Kidney (tissue), 14 donors: ENCODE results near the gene TOGARAM1. TPM values are rescaled to one million over a fixed set of nuclear protein-coding genes. Genes with fewer than 3 reads are reported as not detected.

ENCODE experiments used
- DNase-seq, 5 donors: peaks; one replicate each; pipeline ENCODE4 v3.0.0-alpha.2; 2013 to 2020
- FAIRE-seq: peaks from 2 replicates; lab custom pipeline; 2012; peaks lifted over from hg19 to GRCh38; lab: Jason Lieb, UNC
- H3K27ac ChIP-seq, 2 donors: one replicate each; pipeline ENCODE4 v1.7.0; 2013; ENCODE audit warnings: low read depth in 2 of 2, low read length in 2 of 2, inconsistent platforms in 1 of 2
- H3K27me3 ChIP-seq: one replicate; pipeline ENCODE4 v1.7.1; 2013; ENCODE audit warnings: low read length, inconsistent platforms; ENCODE audit not compliant: control insufficient read depth, insufficient read depth
- H3K36me3 ChIP-seq, 3 donors: one replicate each; pipeline versions ENCODE4 v1.7.0 to v1.7.1; 2013; ENCODE audit warnings: low read length in 3 of 3, control low read depth in 1 of 3, inconsistent platforms in 1 of 3; ENCODE audit not compliant: insufficient read depth in 3 of 3, control insufficient read depth in 2 of 3
- H3K4me1 ChIP-seq, 3 donors: one replicate each; pipeline versions ENCODE4 v1.7.0 to v1.7.1; 2013; ENCODE audit warnings: low read length in 3 of 3, inconsistent platforms in 1 of 3, low read depth in 1 of 3; ENCODE audit not compliant: control insufficient read depth in 2 of 3, insufficient read depth in 2 of 3
- H3K4me3 ChIP-seq, 3 donors: one replicate each; pipeline versions ENCODE4 v1.7.0 to v1.8.1; 2013; ENCODE audit warnings: low read length in 3 of 3, control low read depth in 1 of 3, inconsistent platforms in 1 of 3
- H3K9ac ChIP-seq, 3 donors: one replicate each; pipeline versions ENCODE4 v1.7.0 to v1.7.1; 2013; ENCODE audit warnings: low read length in 3 of 3, control low read depth in 1 of 3, inconsistent platforms in 1 of 3
- H3K9me3 ChIP-seq, 3 donors: one replicate each; pipeline versions ENCODE4 v1.7.0 to v1.7.1; 2013; ENCODE audit warnings: low read length in 3 of 3, control low read depth in 1 of 3, inconsistent platforms in 1 of 3; ENCODE audit not compliant: control insufficient read depth in 2 of 3, insufficient read depth in 1 of 3
- CTCF ChIP-seq: IDR thresholded peaks from 3 replicates; pipeline ENCODE4 v1.5.1; 2012; ENCODE audit warnings: mild to moderate bottlenecking, moderate library complexity, borderline replicate concordance; ENCODE audit not compliant: insufficient read depth; ENCODE audit errors: extremely low read depth
- intact Hi-C: fragments of 100-400 bp; cut with DNase I; formaldehyde crosslinking; loops from one replicate; pipeline ENCODE4 v1.11.1; 2022
- polyA plus RNA-seq: library from polyadenylated mRNA; stranded (reverse); fragments of 350-450 nt; fragmentation: Illumina TruSeq; extraction: RNeasy Lipid Tissue Mini Kit (QIAGEN cat#74804); gene quantifications from one replicate; pipeline ENCODE4 v1.2.3, GENCODE V29; 2014; ENCODE audit warnings: low read depth, low replicate concordance; ENCODE audit not compliant: insufficient read depth
- total RNA-seq: library from RNA; stranded (reverse); fragmentation: NEBNext Ultra II Directional; extraction: Animal tissue kit (Norgen Biotek cat#: 25700); gene quantifications from one replicate; pipeline ENCODE4 v1.2.1, GENCODE V29; 2021
- donor health status: control.
- donor health status: control.
- donor health status: control.
- donor health status: control.
- donor health status: control.
- donor health status: DM: yes; HTN: yes; CAD: no.
- donor health status: Normal renal cell carcinoma (clear cell type).

The TOGARAM1 gene
- total and polyA plus RNA-seq, 2 donors from 2014 or later = 9.5 to 25.6 TPM

- Histone ChIP-seq H3K27me3 (no peaks in the 10 kb centered on the region), H3K27ac (no peak overlapping the region), H3K36me3 (no peaks in the 10 kb centered on the region), H3K9ac (no peak overlapping the region), H3K4me3 (no peak overlapping the region), H3K4me1 (no peaks in the 10 kb centered on the region), H3K9me3 (no peaks in the 10 kb centered on the region)
- DNase-seq = no peak
- intact Hi-C loops = no loop called here
- no peak for TF ChIP-seq CTCF
- FAIRE-seq = no peak
These were observed 33.2 kb upstream of the TOGARAM1 start for GRCh38 chr14:44928793-44929192.

GRCh38 chr14:44935155-44935554, 26.8 kb upstream of the TOGARAM1 start:
- no peak overlapping the region for H3K4me3 ChIP-seq
- H3K27ac ChIP-seq = no peak overlapping the region
- no peaks in the 10 kb centered on the region for H3K9me3 ChIP-seq
- no peaks in the 10 kb centered on the region for H3K4me1 ChIP-seq
- H3K36me3 ChIP-seq = peaks cover 0 to 9% (median 8%) of the 10 kb centered on the region in 3 donors
- DNase-seq (no peak), FAIRE-seq (no peak)
- H3K9ac ChIP-seq = no peak overlapping the region
- intact Hi-C loops = no loop called here
- TF ChIP-seq CTCF = no peak
- H3K27me3 ChIP-seq = no peaks in the 10 kb centered on the region

GRCh38 chr14:44937547-44937946, 24.4 kb upstream of the TOGARAM1 start:
- no peaks in the 10 kb centered on the region for H3K4me1 ChIP-seq
- H3K9ac ChIP-seq = no peak overlapping the region
- H3K4me3 ChIP-seq = no peak overlapping the region
- intact Hi-C loops = no loop called here
- no peak for FAIRE-seq
- no peak for DNase-seq
- H3K27me3 ChIP-seq = no peaks in the 10 kb centered on the region
- H3K36me3 ChIP-seq = peaks cover 0 to 10% (median 8%) of the 10 kb centered on the region in 3 donors
- no peak overlapping the region for H3K27ac ChIP-seq
- TF ChIP-seq CTCF = no peak
- no peaks in the 10 kb centered on the region for H3K9me3 ChIP-seq

GRCh38 chr14:44940211-44940610, 21.8 kb upstream of the TOGARAM1 start:
- no peak for FAIRE-seq

More at GRCh38 chr14:44940211-44940610, 21.8 kb upstream of the TOGARAM1 start:
- no peak overlapping the region for H3K9ac ChIP-seq
- intact Hi-C loops = no loop called here
- TF ChIP-seq CTCF = no peak
- H3K27me3 ChIP-seq = no peaks in the 10 kb centered on the region
- H3K4me3 ChIP-seq = no peak overlapping the region
- H3K4me1 ChIP-seq = no peaks in the 10 kb centered on the region
- H3K27ac ChIP-seq = no peak overlapping the region
- DNase-seq = no peak
- peaks cover 0 to 17% (median 13%) of the 10 kb centered on the region in 3 donors for H3K36me3 ChIP-seq
- no peaks in the 10 kb centered on the region for H3K9me3 ChIP-seq
